Lower leg skin (tissue), 4 donors: ENCODE measurements around the gene OMP. TPM values are rescaled to one million over a fixed set of nuclear protein-coding genes. Genes with fewer than 3 reads are reported as not detected.

Experiments
- DNase-seq, 2 donors: peaks; one replicate each; pipeline ENCODE4 v3.0.0-alpha.2; 2019; ENCODE audit warnings: low spot score in 2 of 2
- H3K4me3 ChIP-seq: fragments of 200-600 bp; sonication (generic); 2 replicates; pipeline ENCODE4 v1.5.1; 2017; ENCODE audit warnings: mild to moderate bottlenecking, low read depth; ENCODE audit not compliant: poor library complexity, severe bottlenecking
- CTCF ChIP-seq, 3 donors: fragments of 450-650 bp; IDR thresholded peaks; one replicate each; pipeline ENCODE4 v1.5.1; 2016; ENCODE audit warnings: antibody characterized with exemption in 3 of 3, mild to moderate bottlenecking in 3 of 3, moderate library complexity in 2 of 3
- POLR2A ChIP-seq, 2 donors: fragments of 450-650 bp; IDR thresholded peaks; one replicate each; pipeline ENCODE4 v1.6.1; 2016 to 2017; ENCODE audit warnings: antibody characterized with exemption in 2 of 2, mild to moderate bottlenecking in 1 of 2, moderate library complexity in 1 of 2
- WGBS, 2 donors: methylation state at CpG; one replicate each; pipeline ENCODE4 v1.1.5; 2018; 5-methylcytosine and 5-hydroxymethylcytosine counted together
- intact Hi-C: fragments of 100-400 bp; cut with DNase I; formaldehyde crosslinking; loops from one replicate; pipeline ENCODE4 v1.15.0; 2023; ENCODE audit warnings: low total_unique reads
- total RNA-seq, 4 donors: library from RNA; depleted of rRNA; stranded (reverse); fragments of >200 nt; gene quantifications; one replicate each; pipeline ENCODE4 v1.1.0, GENCODE V29; 2016

The OMP gene
- total RNA-seq, 4 donors from 2014 or later: not detected

GRCh38 chr11:77124488-77124887, 21.8 kb downstream of the OMP start:
- no peak for TF ChIP-seq POLR2A (IDR thresholded peaks at IDR 0.05)
- no peak for TF ChIP-seq CTCF (IDR thresholded peaks at IDR 0.05)
- WGBS, 2 donors: 88 to 92% methylated on average over 6 of the region's 6 CpGs
- no peak for DNase-seq
- intact Hi-C loops: loop anchor here (10.0 kb wide), 1 partner anchor 420 kb away; no protein-coding TSS in a partner anchor
- no peak overlapping the region for H3K4me3 ChIP-seq

- WGBS, 2 donors: 62 to 68% methylated on average over 6 of the region's 6 CpGs
- no peak overlapping the region for H3K4me3 ChIP-seq
- intact Hi-C loops: loop anchor here (5.0 to 10.0 kb wide), 2 partner anchors 62 to 420 kb away; no protein-coding TSS in a partner anchor
- TF ChIP-seq CTCF (IDR thresholded peaks at IDR 0.05) (no peak), POLR2A (IDR thresholded peaks at IDR 0.05) (no peak)
- no peak for DNase-seq
These were observed 22.6 kb downstream of the OMP start for GRCh38 chr11:77125191-77125590.

GRCh38 chr11:77125695-77126094, 23.1 kb downstream of the OMP start:
- intact Hi-C loops: loop anchor here (5.0 to 10.0 kb wide), 2 partner anchors 62 to 419 kb away; no protein-coding TSS in a partner anchor
- H3K4me3 ChIP-seq: no peak overlapping the region
- 69% methylated on average over 4 of the region's 4 CpGs for WGBS, 2 donors
- no peak for DNase-seq
- TF ChIP-seq POLR2A (IDR thresholded peaks at IDR 0.05): no peak
- TF ChIP-seq CTCF (IDR thresholded peaks at IDR 0.05): no peak

GRCh38 chr11:77126156-77126775, 23.6 kb downstream of the OMP start:
- no peak for DNase-seq
- intact Hi-C loops: loop anchor here (5.0 to 10.0 kb wide), 2 partner anchors 61 to 419 kb away; no protein-coding TSS in a partner anchor
- WGBS, 2 donors: 69 to 74% methylated on average over 16 to 17 of the region's 17 CpGs
- TF ChIP-seq CTCF (IDR thresholded peaks at IDR 0.05) (no peak), POLR2A (IDR thresholded peaks at IDR 0.05) (no peak)
- no peak overlapping the region for H3K4me3 ChIP-seq

- no peak for TF ChIP-seq POLR2A (IDR thresholded peaks at IDR 0.05)
- no peak for DNase-seq
- intact Hi-C loops: loop anchor here (5.0 to 10.0 kb wide), 2 partner anchors 60 to 418 kb away; no protein-coding TSS in a partner anchor
- WGBS, 2 donors: 14 to 15% methylated on average over 9 to 10 of the region's 10 CpGs
- H3K4me3 ChIP-seq: no peak overlapping the region
These were observed 24.2 kb downstream of the OMP start for GRCh38 chr11:77126861-77127234.

GRCh38 chr11:77127235-77127911, 24.7 kb downstream of the OMP start:
- no peak for TF ChIP-seq POLR2A (IDR thresholded peaks at IDR 0.05)
- TF ChIP-seq CTCF (IDR thresholded peaks at IDR 0.05): peak in 1 of 3 donors; percentile 92
- intact Hi-C loops: loop anchor here (5.0 to 10.0 kb wide), 2 partner anchors 60 to 417 kb away; no protein-coding TSS in a partner anchor
- 4 to 6% methylated on average over 20 to 26 of the region's 27 CpGs for WGBS, 2 donors
- no peak overlapping the region for H3K4me3 ChIP-seq
- DNase-seq: peak in 1 of 2 donors; percentile 90
